ENCODE measurements around the gene DDR2.
A peak's percentile ranks its signal among the peaks of the same experiment; 100 is the strongest.
"Not testable (repeated sequence)": the region's sequence is repeated elsewhere in the genome, so short reads cannot be mapped to it uniquely, and the experiment has no call there.

DDR2 gene

DNA sequence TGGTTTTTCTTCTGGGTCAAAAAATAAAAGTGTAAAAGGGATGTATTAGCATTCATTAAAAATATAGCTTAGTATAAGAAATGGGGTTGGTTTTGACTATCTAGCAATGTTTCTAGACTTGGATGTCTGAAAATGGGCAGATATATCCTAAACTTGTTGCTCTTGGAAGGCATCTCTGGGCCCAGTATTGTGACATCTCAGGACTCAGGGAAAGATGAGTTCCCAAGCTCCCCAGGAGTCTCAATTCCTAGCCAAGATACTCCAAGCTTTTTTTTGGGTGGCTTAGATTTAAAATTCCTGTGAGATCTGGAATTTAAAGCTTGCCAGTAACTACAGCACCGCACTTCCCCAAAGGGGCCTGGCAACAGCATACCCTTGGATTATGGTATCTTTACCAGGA lies 146.8 kb downstream of the DDR2 start:
- DNase-seq (ENCODE audit: low read depth), result no peak

DNA sequence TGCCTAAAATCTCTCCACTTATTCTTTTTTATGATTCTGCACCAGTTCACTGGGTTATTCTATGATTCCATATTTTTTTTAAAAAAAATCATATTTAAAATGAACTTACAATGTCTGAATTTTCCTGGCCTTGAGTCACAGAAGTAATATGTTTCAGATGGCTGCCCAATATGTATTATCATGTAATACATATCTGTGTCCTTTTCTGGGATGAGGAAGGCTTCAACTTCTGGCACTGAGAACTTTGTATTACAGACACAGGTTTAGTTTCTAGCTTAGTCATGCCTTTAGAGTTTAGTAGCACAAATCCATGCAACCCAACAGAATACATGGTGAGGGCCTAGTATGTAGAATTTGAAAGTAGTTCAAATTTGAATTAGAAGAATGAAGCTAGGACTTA lies 150.4 kb downstream of the DDR2 start:
- DNase-seq (ENCODE audit: low read depth), result no peak

GRCh38 chr1:162784926-162785325 lies 152.7 kb downstream of the DDR2 start:
- not testable (repeated sequence) for DNase-seq (ENCODE audit: low read depth)

DNA sequence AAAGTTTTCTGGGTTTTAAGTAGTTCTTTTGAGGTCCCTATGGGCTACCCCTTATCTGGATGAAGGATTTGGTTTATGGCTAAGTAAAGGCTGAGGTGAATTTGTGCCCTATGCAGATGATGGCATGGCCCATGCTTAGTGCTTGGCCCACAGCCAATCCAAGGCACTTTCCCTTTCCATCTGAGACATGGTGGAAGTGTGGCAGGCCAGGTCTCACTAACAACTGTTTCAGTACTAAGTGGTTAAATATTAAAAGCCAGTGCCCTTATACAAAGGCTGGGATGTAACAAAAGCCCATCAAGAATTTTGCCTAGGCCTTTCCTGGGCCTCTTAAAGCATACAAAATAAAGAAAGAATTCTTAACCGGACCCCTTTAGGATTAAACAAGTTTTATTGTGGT lies 156.5 kb downstream of the DDR2 start:
- DNase-seq (ENCODE audit: low read depth), result not testable (repeated sequence)

DNA sequence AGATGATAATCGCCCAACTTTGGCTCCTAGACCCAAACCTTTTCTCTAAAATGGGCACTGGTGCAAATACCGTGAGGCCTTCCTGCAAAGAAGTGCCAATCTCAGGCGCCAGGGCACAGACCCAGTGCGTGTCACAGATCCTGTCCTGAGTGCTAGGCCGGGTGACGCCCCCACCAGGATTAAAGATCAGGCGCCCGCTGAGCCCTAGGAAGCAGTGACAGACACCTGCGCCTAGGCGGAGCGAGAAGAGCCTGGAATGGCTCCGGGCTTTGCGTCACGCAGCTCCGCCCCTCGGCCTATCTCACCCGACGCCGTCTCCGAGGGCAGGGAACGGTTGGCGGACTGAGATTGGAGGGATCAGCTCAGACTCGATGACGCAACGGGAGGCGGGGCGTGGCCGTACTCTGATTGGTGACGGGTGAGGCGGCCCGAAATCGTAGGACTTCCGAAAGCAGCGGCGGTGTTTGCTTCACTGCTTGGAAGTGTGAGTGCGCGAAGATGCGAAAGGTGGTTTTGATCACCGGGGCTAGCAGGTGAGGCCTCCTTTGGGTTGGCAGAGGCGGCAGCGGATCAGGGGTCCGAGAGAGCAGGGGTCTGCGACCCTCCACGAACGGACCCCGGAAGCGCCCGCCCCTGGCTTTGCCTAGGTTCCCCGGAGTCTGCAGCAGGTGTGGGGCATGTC lies 158.2 kb downstream of the DDR2 start, which contains the start of gene HSD17B7:
TSS of gene HSD17B7 (plus strand) at position 400 of the 682 bp plus-strand sequence. CDS start at position 499, 99 bp downstream.
- DNase-seq (ENCODE audit: low read depth), result peak; percentile 18

DNA sequence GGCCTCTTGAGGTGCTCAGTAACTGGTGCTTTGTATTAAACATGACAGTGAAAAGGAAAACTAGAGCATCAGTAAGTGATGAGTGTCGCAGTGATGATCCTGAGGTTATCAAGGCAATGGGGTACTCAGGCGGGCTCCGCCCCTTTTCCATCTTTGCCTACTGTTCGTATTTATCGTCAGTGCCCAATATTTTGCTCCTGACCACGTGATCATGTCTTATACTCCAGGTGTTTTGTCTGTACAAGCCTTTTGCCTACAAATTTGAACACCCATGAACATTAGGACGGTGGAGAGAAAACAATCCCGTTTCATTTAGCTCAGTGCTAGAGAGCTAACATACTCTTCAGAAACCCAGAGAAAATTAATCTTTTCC lies 158.7 kb downstream of the DDR2 start:
- not testable (repeated sequence) for DNase-seq (ENCODE audit: low read depth)

DNA sequence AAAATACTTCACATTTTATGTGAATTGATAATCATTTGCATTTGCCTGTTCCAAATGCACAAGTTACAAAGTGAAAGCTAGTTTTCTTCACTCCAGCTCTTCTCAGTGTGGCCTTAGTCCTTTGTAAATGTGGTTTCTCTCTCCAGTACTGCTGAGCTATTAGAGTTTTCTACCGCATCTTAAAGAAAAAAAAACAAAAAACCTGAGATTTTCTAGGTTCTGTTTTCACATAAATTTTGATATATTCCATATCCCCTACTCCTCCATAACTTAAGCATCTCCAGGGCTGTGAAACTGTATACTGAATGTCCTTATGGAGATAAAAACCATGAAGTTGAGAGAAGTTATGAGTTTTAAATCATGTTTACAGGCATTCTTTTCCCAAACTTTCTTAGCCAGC lies 162.0 kb downstream of the DDR2 start:
- not testable (repeated sequence) for DNase-seq (ENCODE audit: low read depth)

GRCh38 chr1:162796617-162797279 lies 164.5 kb downstream of the DDR2 start:
- DNase-seq (ENCODE audit: low read depth), result not testable (repeated sequence)

DNA sequence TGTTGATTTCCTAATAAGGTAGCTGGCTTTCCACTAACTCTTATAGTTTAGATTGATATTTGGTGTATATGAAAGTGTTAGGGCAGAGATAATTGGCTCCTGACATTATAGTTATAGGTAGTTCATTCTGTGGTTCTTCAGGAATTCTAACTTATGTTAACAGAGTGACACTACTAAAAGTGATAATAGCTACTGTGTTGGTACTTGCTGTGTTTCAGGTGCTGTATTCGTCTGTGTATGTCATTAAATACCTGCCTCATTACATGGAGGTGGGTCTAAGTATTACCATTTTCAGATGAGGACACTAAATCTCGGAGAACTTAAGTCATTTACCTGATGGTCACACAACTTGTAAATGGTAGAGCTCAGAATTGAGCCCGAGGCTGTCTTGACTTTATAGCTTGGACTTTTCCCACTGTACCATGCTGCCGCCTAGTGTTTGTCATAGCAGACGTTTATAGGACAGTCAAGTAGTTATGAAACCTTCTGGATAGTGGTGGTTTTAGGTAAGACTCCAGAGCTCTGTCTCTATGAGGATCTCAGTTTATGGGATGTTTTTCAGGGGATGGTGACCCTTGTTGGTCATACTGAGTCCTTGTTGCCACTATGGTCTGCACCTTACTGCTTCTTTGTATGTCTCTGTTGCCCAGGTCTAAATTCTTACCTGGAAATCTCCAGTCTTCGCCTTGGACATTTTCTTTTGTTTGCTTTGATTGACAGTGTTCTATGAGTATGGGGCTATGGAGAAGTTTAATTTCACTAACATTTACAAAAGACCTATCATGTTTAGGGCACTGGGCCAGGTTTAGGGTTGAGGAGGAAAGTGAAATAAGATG lies 167.9 kb downstream of the DDR2 start:
- DNase-seq (ENCODE audit: low read depth), result peak; percentile 58

GRCh38 chr1:162807503-162807902 lies 175.2 kb downstream of the DDR2 start:
- DNase-seq (ENCODE audit: low read depth), result not testable (repeated sequence)

- DNase-seq (ENCODE audit: low read depth), result not testable (repeated sequence)
Observed at GRCh38 chr1:162812357-162812756, 180.1 kb downstream of the DDR2 start.

GRCh38 chr1:162818136-162818535 lies 185.9 kb downstream of the DDR2 start:
- not testable (repeated sequence) for DNase-seq (ENCODE audit: low read depth)

GRCh38 chr1:162818666-162819065 lies 186.4 kb downstream of the DDR2 start:
- DNase-seq (ENCODE audit: low read depth), result not testable (repeated sequence)

DNA sequence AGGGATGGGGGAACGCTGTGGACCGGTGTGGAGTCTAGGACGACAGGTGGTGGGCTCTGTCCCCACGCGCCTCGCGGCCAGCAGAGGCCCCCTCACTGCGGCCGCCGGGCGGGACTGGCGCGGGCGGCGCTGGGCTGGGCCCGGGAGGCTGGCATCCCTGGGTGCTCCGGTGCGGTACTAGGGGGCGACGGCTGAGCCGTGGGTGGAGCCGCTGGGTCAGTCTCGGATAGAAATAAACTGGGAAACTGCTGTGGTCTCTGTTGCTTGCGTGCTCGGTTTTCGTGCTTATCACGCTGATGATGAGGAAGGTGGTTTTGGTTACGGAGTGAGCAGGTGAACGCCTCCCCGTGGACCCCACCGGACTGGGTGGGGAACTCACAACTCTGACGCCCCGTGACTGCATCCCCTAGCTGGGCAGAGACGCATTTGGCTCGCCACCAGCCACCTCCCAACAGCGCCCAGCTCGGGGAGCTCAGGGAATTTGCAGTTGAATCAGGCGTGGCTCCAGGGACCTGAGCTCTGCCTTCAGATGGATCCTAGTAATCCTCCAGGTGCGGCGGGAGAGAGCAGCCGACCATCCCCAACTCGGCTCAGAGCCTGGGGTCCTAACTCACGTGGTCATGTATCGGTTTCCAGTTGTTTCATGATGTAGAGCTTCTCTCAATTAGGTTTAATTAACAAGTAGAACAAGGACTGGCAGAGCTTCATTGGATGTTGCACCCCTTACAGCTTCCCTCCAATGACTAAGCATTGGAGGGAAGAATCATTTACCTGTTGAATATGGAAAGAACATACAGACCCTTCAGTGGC lies 190.3 kb downstream of the DDR2 start:
- no peak for DNase-seq (ENCODE audit: low read depth)

DNA sequence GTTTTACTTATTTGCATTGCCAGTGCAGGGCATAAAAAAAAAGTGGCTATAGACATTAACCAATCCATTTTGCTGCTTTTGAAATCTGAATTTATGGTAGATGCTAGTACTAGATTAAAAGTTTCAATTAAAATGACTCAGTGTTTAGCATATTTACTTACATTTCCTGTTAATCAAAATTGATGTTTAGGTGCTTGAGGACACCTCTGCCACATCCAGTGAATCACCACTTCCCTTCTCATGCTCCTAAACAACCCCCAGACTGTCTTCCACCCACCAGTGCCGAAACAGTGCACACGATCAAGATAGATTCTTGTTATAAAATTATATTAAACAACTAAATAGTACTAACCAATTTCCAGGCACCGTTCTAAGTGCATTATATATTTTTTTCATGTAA lies 191.0 kb downstream of the DDR2 start:
- DNase-seq (ENCODE audit: low read depth), result no peak

DNA sequence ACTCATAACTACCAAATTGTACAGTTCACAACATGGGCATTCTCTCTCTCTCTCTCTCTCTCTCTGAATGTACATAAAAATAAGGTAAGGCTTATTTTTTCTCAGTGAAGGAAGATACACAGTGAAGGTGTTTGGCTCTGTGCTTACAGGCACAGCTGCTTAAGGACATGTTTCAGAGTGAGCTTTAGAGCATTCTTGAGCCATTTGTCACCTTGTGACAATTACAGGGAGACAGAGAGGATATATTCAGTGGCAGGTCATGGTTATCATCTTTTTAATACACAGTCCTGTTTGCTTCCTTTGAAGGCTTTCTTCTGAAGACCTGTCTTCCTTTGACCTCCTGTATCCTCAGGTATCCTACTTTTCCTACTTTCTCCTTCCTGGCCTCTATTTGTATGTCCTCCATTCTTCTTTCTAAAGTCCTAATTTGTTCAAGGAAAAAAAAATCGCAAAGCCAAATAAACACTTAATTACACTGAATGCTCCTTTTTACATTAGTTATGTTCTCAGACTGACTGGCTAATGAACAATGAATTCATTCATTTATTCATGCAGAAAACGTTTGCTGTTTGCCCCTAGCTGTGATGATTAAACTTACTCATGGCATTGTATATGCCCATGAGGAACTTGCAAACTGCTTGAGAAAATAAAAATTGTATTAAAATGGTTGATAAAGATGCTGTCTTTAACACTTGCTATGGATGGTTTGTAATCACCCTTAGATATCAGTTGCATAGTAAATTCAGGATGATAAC lies 191.7 kb downstream of the DDR2 start:
- no peak for DNase-seq (ENCODE audit: low read depth)

DNA sequence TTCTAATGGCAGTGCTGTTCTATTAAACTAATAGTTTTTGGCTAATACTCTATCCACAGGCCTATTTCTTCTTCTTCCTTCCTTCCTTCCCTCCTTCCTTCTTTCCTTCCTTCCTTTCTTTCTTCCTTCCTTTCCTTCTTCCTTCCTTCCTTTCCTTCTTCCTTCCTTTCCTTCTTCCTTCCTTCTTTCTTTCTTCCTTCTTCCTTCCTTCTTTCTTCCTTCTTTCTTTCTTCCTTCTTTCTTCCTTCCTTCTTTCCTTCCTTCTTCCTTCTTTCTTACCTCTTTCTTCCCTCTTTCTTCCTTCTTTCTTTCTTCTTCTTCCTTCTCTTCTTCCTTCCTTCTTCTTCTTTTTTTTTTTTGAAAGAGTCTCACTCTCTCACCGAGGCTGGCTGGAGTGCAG lies 197.0 kb downstream of the DDR2 start:
- DNase-seq (ENCODE audit: low read depth), result no peak

DNA sequence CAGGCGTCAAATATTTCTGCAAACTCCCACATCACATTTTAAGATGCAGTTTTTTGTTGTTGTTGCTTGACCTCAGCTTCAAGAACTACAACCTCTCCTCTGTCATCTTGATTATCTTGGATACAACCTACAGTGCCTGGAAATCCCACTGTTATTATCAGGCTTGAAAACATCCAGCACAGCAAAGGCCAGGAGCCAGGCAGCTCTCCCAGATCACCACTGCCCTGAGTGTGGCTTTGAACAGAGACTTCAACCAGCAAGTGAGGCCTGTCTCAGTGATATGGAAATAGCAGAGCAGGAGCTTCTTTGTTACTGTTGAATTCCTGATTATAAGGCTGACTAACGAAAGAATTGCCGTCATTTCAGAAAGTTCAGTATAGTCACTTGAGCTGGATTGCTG lies 200.2 kb downstream of the DDR2 start:
- DNase-seq (ENCODE audit: low read depth), result no peak

- no peak for DNase-seq (ENCODE audit: low read depth)
Observed at GRCh38 chr1:162835157-162835899, 203.1 kb downstream of the DDR2 start.
